HUES6 (cell line): Measurements from ENCODE around the gene TJP2.
"Not testable (repeated sequence)": the region's sequence is repeated elsewhere in the genome, so short reads cannot be mapped to it uniquely, and the experiment has no call there.

ENCODE experiments used
- H3K27ac ChIP-seq: 2 replicates; pipeline ENCODE4 v1.7.0; 2013; ENCODE audit warnings: low read depth, mild to moderate bottlenecking, low read length, inconsistent platforms
- H3K27me3 ChIP-seq: 2 replicates; pipeline ENCODE4 v1.6.1; 2013; ENCODE audit warnings: low read length; ENCODE audit not compliant: control insufficient read depth, insufficient read depth
- H3K36me3 ChIP-seq: 2 replicates; pipeline ENCODE4 v1.6.1; 2013; ENCODE audit warnings: low read length; ENCODE audit not compliant: control insufficient read depth, insufficient read depth
- H3K4me1 ChIP-seq: 2 replicates; pipeline ENCODE4 v1.6.1; 2013; ENCODE audit warnings: low read length; ENCODE audit not compliant: control insufficient read depth, insufficient read depth
- H3K4me3 ChIP-seq: 2 replicates; pipeline ENCODE4 v1.5.1; 2013; ENCODE audit warnings: low read depth, low read length
- H3K9ac ChIP-seq: one replicate; pipeline ENCODE4 v1.6.1; 2013; ENCODE audit warnings: mild to moderate bottlenecking, low read length
- H3K9me3 ChIP-seq: 2 replicates; pipeline ENCODE4 v1.6.1; 2013; ENCODE audit warnings: low read depth, low read length; ENCODE audit not compliant: control insufficient read depth, insufficient read depth

The TJP2 gene

GRCh38 chr9:69292078-69292477 lies 118.0 kb downstream of the TJP2 start:
- no peak overlapping the region for H3K27ac ChIP-seq
- peaks cover under 1% of the 10 kb centered on the region; the same call in 1 of the 2 replicates for H3K4me1 ChIP-seq
- H3K4me3 ChIP-seq = no peak overlapping the region
- H3K9me3 ChIP-seq = 0 out of 2 replicates have a peak, but pooled peaks cover 2% of the 10 kb centered on the region
- H3K27me3 ChIP-seq = no peaks in the 10 kb centered on the region
- H3K36me3 ChIP-seq = no peaks in the 10 kb centered on the region
- H3K9ac ChIP-seq = no peak overlapping the region

GRCh38 chr9:69293156-69293555 lies 119.1 kb downstream of the TJP2 start:
- Histone ChIP-seq H3K27ac (no peak overlapping the region), H3K4me3 (no peak overlapping the region), H3K27me3 (no peaks in the 10 kb centered on the region), H3K9ac (no peak overlapping the region), H3K36me3 (no peaks in the 10 kb centered on the region), H3K4me1 (peaks cover 2% of the 10 kb centered on the region; the same call in 1 of the 2 replicates), H3K9me3 (no peaks in the 10 kb centered on the region)

GRCh38 chr9:69295872-69296552 lies 121.9 kb downstream of the TJP2 start:
- H3K27ac ChIP-seq = no peak overlapping the region
- H3K9ac ChIP-seq = no peak overlapping the region
- H3K27me3 ChIP-seq = no peaks in the 10 kb centered on the region
- no peaks in the 10 kb centered on the region for H3K9me3 ChIP-seq
- H3K4me3 ChIP-seq = no peak overlapping the region
- peaks cover 2% of the 10 kb centered on the region; the same call in 1 of the 2 replicates for H3K4me1 ChIP-seq
- H3K36me3 ChIP-seq = no peaks in the 10 kb centered on the region

GRCh38 chr9:69297300-69297980 lies 123.4 kb downstream of the TJP2 start:
- no peak overlapping the region for H3K9ac ChIP-seq
- H3K36me3 ChIP-seq = no peaks in the 10 kb centered on the region
- H3K9me3 ChIP-seq = no peaks in the 10 kb centered on the region
- H3K4me1 ChIP-seq = peaks cover 2% of the 10 kb centered on the region; the same call in 1 of the 2 replicates
- no peaks in the 10 kb centered on the region for H3K27me3 ChIP-seq
- no peak overlapping the region for H3K27ac ChIP-seq
- H3K4me3 ChIP-seq = no peak overlapping the region

GRCh38 chr9:69299315-69299714 lies 125.2 kb downstream of the TJP2 start:
- H3K27ac ChIP-seq = no peak overlapping the region
- peaks cover 2% of the 10 kb centered on the region; the same call in 1 of the 2 replicates for H3K4me1 ChIP-seq
- H3K27me3 ChIP-seq = no peaks in the 10 kb centered on the region
- no peak overlapping the region for H3K4me3 ChIP-seq
- H3K9me3 ChIP-seq = no peaks in the 10 kb centered on the region
- no peak overlapping the region for H3K9ac ChIP-seq
- no peaks in the 10 kb centered on the region for H3K36me3 ChIP-seq

GRCh38 chr9:69299826-69300225 lies 125.7 kb downstream of the TJP2 start:
- no peaks in the 10 kb centered on the region for H3K9me3 ChIP-seq
- H3K4me1 ChIP-seq = peaks cover 2% of the 10 kb centered on the region; the same call in 1 of the 2 replicates
- no peaks in the 10 kb centered on the region for H3K27me3 ChIP-seq
- H3K4me3 ChIP-seq = no peak overlapping the region
- H3K9ac ChIP-seq = no peak overlapping the region
- H3K36me3 ChIP-seq = no peaks in the 10 kb centered on the region
- H3K27ac ChIP-seq = no peak overlapping the region

- Histone ChIP-seq H3K36me3 (no peaks in the 10 kb centered on the region), H3K9ac (no peak overlapping the region), H3K27me3 (no peaks in the 10 kb centered on the region), H3K4me1 (peaks cover 14% of the 10 kb centered on the region), H3K9me3 (no peaks in the 10 kb centered on the region; the same call in 1 of the 2 replicates), H3K4me3 (no peak overlapping the region), H3K27ac (no peak overlapping the region)
These were observed 129.3 kb downstream of the TJP2 start for GRCh38 chr9:69303331-69303730.

GRCh38 chr9:69306895-69307445 lies 132.9 kb downstream of the TJP2 start:
- H3K4me1 ChIP-seq = peaks cover 19% of the 10 kb centered on the region
- not testable (repeated sequence) for H3K4me3 ChIP-seq, H3K36me3 ChIP-seq, H3K27me3 ChIP-seq
- H3K9ac ChIP-seq = peak overlapping the region; percentile 63
- H3K9me3 ChIP-seq = peaks cover 24% of the 10 kb centered on the region
- peak overlapping the region; percentile 99 for H3K27ac ChIP-seq

GRCh38 chr9:69307446-69308205 lies 133.5 kb downstream of the TJP2 start:
- Histone ChIP-seq H3K9me3 (peaks cover 31% of the 10 kb centered on the region), H3K36me3 (no peaks in the 10 kb centered on the region; the same call in 1 of the 2 replicates), H3K27ac (peak overlapping the region; percentile 99), H3K4me3 (peak overlapping the region; percentile 35), H3K4me1 (peaks cover 19% of the 10 kb centered on the region), H3K27me3 (no peaks in the 10 kb centered on the region), H3K9ac (peak overlapping the region; percentile 63)

GRCh38 chr9:69308206-69308931 lies 134.3 kb downstream of the TJP2 start:
- peak overlapping the region; percentile 99 for H3K27ac ChIP-seq
- peak overlapping the region; percentile 23; the same call in 1 of the 2 replicates for H3K4me3 ChIP-seq
- peaks cover 19% of the 10 kb centered on the region for H3K4me1 ChIP-seq
- no peaks in the 10 kb centered on the region; the same call in 1 of the 2 replicates for H3K36me3 ChIP-seq
- peaks cover 38% of the 10 kb centered on the region for H3K9me3 ChIP-seq
- H3K9ac ChIP-seq = peak overlapping the region; percentile 63
- H3K27me3 ChIP-seq = no peaks in the 10 kb centered on the region
